ENCODE data around the gene RHEX.

DNA sequence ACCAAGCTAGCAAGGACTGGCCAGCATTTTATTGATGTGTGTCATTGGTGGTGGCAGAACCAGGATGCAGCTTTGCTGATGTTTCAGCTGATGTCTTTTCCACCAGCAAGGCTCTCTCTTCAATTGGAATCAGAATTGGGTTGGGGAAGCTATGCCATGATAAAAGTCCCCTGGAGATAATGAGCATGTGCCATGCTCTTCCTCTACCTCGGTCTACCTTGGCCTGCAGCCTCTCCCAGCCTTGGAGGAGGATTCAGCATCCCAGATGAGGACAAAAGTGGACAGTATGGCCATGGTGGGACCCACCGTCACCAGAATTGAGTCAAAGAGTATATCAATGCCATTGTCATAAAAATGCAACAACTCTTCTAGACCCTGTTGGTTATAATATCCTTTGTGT, 55.7 kb downstream of the RHEX start:
- TF ChIP-seq POLR2AphosphoS5 (IDR thresholded peaks at IDR 0.05) (no peak), POLR2A (IDR thresholded peaks at IDR 0.05) (no peak), EP300 (IDR thresholded peaks at IDR 0.05) (no peak)
- TF ChIP-seq, protein P1, sequence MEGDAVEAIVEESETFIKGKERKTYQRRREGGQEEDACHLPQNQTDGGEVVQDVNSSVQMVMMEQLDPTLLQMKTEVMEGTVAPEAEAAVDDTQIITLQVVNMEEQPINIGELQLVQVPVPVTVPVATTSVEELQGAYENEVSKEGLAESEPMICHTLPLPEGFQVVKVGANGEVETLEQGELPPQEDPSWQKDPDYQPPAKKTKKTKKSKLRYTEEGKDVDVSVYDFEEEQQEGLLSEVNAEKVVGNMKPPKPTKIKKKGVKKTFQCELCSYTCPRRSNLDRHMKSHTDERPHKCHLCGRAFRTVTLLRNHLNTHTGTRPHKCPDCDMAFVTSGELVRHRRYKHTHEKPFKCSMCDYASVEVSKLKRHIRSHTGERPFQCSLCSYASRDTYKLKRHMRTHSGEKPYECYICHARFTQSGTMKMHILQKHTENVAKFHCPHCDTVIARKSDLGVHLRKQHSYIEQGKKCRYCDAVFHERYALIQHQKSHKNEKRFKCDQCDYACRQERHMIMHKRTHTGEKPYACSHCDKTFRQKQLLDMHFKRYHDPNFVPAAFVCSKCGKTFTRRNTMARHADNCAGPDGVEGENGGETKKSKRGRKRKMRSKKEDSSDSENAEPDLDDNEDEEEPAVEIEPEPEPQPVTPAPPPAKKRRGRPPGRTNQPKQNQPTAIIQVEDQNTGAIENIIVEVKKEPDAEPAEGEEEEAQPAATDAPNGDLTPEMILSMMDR (IDR thresholded peaks at IDR 0.05), result no peak

Data from upper lobe of left lung (tissue), 4 donors.